Endothelial cell (in vitro differentiated cells): Measurements from ENCODE around the gene SRL. TPM values are rescaled to one million over a fixed set of nuclear protein-coding genes. Genes with fewer than 3 reads are reported as not detected.

Experiments used
- DNase-seq: peaks from one replicate; pipeline ENCODE4 v3.0.0; 2021; ENCODE audit warnings: low spot score
- H3K27ac Mint-ChIP-seq: one replicate; pipeline ENCODE4 v1.8.0; 2021; ENCODE audit warnings: mixed read lengths, inconsistent platforms; ENCODE audit not compliant: unreplicated experiment
- H3K27me3 Mint-ChIP-seq: one replicate; pipeline ENCODE4 v1.8.0; 2021; ENCODE audit warnings: mild to moderate bottlenecking, moderate library complexity, mixed read lengths, inconsistent platforms; ENCODE audit not compliant: unreplicated experiment
- H3K36me3 Mint-ChIP-seq: one replicate; pipeline ENCODE4 v1.8.0; 2021; ENCODE audit warnings: mild to moderate bottlenecking, low read depth, mixed read lengths, inconsistent platforms; ENCODE audit not compliant: unreplicated experiment
- H3K4me1 Mint-ChIP-seq: one replicate; pipeline ENCODE4 v1.8.0; 2021; ENCODE audit warnings: mild to moderate bottlenecking, mixed read lengths, inconsistent platforms; ENCODE audit not compliant: unreplicated experiment
- H3K4me3 Mint-ChIP-seq: one replicate; pipeline ENCODE4 v1.8.0; 2021; ENCODE audit warnings: mild to moderate bottlenecking, mixed read lengths, inconsistent platforms; ENCODE audit not compliant: unreplicated experiment
- H3K9me3 Mint-ChIP-seq: one replicate; pipeline ENCODE4 v1.8.0; 2021; ENCODE audit warnings: mixed read lengths, inconsistent platforms; ENCODE audit not compliant: unreplicated experiment
- CTCF ChIP-seq: fragments of 200-600 bp; sonication (generic); IDR thresholded peaks from one replicate; pipeline ENCODE4 v1.5.0; 2021; ENCODE audit warnings: antibody characterized with exemption; ENCODE audit not compliant: unreplicated experiment
- total RNA-seq: library from RNA; stranded (reverse); fragmentation: NEBNext Ultra II Directional; extraction: Animal tissue kit (Norgen Biotek cat#: 25700); gene quantifications from one replicate; pipeline ENCODE4 v1.2.1, GENCODE V29; 2021; ENCODE audit not compliant: unreplicated experiment

Gene SRL
- total RNA-seq, 1 donor from 2014 or later = 0.26 TPM

GRCh38 chr16:4249530-4250308 lies 7.8 kb upstream of the SRL start:
- H3K9me3 Mint-ChIP-seq = no peaks in the 10 kb centered on the region
- H3K36me3 Mint-ChIP-seq = no peaks in the 10 kb centered on the region
- no peak for DNase-seq
- peaks cover 3% of the 10 kb centered on the region for H3K27me3 Mint-ChIP-seq
- H3K4me1 Mint-ChIP-seq = peaks cover 4% of the 10 kb centered on the region
- no peak overlapping the region for H3K27ac Mint-ChIP-seq
- TF ChIP-seq CTCF = peak; percentile 13
- peak overlapping the region; percentile 59 for H3K4me3 Mint-ChIP-seq

DNA sequence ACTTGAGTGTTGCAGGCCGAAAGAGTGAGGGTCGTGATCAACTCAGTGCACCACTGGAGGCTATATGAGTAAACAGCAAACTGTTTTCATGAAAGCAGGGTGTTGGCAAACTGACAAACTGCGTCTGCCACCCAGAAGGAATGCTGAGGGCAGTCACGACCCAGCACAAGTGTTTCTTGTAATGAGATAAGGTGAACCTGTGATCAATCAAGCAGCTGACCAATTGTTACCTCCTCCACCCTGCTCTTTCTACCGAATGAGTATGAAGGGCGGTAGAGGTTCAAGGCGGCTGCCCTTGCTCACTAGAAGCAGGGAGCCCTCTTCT lies 5.5 kb upstream of the SRL start:
- H3K27me3 Mint-ChIP-seq = no peaks in the 10 kb centered on the region
- no peak overlapping the region for H3K27ac Mint-ChIP-seq
- DNase-seq = no peak
- no peak for TF ChIP-seq CTCF
- peaks cover 4% of the 10 kb centered on the region for H3K4me1 Mint-ChIP-seq
- H3K4me3 Mint-ChIP-seq = no peak overlapping the region
- H3K36me3 Mint-ChIP-seq = peaks cover 4% of the 10 kb centered on the region
- H3K9me3 Mint-ChIP-seq = no peaks in the 10 kb centered on the region

DNA sequence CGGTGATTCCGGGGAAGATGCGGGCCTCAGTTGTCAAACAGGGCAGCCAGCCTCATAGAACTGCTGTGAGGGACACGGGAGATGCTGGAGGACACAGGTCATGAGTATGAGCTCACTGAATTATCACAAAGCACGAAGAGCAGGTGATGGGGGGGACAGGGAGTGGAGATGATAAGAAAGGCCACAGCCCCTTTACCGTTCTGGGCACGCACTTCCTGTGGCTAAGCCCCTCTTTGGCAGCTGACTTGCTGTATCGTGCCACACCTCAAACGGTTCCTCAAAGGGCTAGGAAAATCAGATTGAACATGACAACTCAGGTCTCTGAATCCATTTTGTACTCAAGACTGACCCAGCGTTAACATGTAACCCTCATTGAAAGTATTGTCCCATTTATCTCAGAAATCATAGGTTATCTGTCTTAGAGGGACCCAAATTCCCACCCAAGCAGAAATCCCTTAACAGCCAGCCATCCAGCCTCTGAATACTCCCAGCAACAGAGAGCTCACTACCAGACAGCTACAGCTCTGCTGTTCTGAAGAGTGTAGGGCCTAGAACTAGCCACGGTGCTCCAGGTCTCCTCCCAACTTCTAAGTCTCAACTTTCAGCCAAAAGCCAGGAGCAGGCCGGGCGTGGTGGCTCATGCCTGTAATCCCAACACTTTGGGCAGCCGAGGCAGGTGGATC lies 5.0 kb upstream of the SRL start:
- Mint-ChIP-seq H3K27me3 (peaks cover 2% of the 10 kb centered on the region), H3K27ac (no peak overlapping the region), H3K36me3 (peaks cover 4% of the 10 kb centered on the region), H3K4me3 (no peak overlapping the region), H3K9me3 (no peaks in the 10 kb centered on the region), H3K4me1 (peaks cover 4% of the 10 kb centered on the region)
- no peak for TF ChIP-seq CTCF
- DNase-seq = no peak

GRCh38 chr16:4245077-4245791 lies 3.4 kb upstream of the SRL start:
- peaks cover 4% of the 10 kb centered on the region for H3K36me3 Mint-ChIP-seq
- no peak overlapping the region for H3K27ac Mint-ChIP-seq
- peaks cover 10% of the 10 kb centered on the region for H3K27me3 Mint-ChIP-seq
- no peaks in the 10 kb centered on the region for H3K9me3 Mint-ChIP-seq
- TF ChIP-seq CTCF = no peak
- DNase-seq = no peak
- H3K4me3 Mint-ChIP-seq = no peak overlapping the region
- peaks cover 10% of the 10 kb centered on the region for H3K4me1 Mint-ChIP-seq
